VCaP (cell line): Measurements from ENCODE around the gene TET3.
A peak's percentile ranks its signal among the peaks of the same experiment; 100 is the strongest.

Source experiments
- H3K27ac ChIP-seq: fragments of 450-650 bp; 2 replicates; pipeline ENCODE4 v1.5.1; 2017
- TF ChIP-seq, protein P1 (sequence below): fragments of 450-650 bp; conservative IDR thresholded peaks from 2 replicates; pipeline ENCODE4 v1.5.1; 2017; ENCODE audit warnings: mild to moderate bottlenecking, moderate library complexity

TET3 gene

DNA sequence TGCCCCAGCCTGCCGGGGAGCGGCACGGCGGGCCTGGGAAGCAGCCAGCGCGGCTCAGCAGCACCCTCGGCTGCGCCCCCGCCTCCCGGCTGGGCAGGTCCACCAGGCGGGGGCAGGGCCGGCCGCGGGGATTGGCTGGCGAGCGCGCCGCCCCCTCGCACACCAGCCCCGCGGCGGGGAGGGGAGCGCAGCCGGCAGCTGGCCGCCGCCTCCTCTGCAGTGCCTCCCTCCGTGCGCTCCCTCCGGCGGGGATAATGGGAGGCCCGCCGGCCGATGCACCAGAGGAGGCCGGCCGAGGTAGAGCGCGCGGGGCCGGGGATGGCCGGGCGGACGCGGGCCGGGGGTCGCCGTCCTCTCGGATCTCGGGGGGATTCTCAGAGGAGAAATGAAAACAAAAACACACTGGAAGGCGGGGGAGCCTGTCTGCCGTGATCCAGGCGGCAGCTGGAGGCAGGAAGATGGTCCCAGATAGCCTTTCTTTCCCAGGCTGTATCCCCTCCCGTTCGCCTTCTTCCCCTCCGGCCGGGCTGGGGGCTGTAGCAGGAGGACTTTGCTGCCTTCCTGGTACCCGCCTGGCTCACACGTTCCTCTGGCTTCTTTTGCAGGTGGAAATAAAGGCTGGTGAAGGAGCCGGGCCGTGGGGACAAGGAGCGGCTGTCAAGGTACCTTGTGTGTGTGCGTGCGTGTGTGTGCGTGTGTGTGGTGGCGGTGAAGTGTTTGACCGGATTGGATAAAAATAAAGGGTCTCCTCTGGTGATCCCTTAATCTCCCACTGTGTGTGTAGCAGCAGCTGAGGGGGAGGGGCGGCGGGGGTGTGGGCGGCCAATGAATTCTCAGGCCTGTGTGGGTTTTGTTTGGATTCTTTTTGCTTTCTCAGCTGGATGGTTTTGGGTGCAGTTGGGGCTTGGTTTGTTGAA, 18.1 kb downstream of the TET3 start:
- peak overlapping the region; percentile 54 for H3K27ac ChIP-seq

DNA sequence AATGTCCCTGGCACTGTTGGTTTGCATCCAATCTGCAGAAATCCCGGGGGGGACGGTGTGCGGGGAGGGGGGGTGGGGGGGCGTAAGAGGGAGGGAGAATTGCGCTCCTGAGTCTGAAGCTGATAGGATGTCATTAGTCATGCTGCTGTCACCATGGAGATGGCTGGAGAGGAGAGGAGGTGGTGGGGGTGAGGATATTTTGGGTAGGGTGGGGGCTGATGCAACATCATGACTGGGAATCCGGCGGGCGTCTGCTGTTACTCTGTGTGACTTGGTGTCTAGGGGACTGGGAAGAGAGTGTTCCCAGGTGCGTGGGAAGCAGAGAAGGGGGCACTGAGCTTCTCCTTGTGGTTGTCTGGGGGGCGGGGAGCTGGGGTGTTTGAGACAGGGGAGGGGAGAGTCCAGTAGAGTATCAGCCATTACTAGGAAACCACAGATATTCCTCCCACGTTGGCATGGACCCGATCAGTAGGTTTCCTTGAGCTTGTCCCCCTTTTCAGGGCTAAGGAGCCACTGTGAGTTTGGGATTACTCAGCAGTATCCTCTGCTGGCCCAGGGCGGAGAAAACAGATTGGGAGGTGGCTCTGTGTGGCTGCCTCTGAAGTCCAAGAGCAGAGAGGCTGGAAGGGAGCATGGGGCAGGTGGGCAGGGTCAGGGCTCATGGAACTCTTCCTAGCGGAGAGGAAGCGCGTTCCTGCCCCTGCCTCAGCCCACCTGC, 18.9 kb downstream of the TET3 start:
- H3K27ac ChIP-seq, result peak overlapping the region; percentile 54; the same call in 1 of the 2 replicates

More for the DNA sequence above, 18.1 kb downstream of the TET3 start:
- TF ChIP-seq, protein P1, sequence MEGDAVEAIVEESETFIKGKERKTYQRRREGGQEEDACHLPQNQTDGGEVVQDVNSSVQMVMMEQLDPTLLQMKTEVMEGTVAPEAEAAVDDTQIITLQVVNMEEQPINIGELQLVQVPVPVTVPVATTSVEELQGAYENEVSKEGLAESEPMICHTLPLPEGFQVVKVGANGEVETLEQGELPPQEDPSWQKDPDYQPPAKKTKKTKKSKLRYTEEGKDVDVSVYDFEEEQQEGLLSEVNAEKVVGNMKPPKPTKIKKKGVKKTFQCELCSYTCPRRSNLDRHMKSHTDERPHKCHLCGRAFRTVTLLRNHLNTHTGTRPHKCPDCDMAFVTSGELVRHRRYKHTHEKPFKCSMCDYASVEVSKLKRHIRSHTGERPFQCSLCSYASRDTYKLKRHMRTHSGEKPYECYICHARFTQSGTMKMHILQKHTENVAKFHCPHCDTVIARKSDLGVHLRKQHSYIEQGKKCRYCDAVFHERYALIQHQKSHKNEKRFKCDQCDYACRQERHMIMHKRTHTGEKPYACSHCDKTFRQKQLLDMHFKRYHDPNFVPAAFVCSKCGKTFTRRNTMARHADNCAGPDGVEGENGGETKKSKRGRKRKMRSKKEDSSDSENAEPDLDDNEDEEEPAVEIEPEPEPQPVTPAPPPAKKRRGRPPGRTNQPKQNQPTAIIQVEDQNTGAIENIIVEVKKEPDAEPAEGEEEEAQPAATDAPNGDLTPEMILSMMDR, result 0 out of 2 replicates have a peak, but pooled peaks have one; percentile 19

DNA sequence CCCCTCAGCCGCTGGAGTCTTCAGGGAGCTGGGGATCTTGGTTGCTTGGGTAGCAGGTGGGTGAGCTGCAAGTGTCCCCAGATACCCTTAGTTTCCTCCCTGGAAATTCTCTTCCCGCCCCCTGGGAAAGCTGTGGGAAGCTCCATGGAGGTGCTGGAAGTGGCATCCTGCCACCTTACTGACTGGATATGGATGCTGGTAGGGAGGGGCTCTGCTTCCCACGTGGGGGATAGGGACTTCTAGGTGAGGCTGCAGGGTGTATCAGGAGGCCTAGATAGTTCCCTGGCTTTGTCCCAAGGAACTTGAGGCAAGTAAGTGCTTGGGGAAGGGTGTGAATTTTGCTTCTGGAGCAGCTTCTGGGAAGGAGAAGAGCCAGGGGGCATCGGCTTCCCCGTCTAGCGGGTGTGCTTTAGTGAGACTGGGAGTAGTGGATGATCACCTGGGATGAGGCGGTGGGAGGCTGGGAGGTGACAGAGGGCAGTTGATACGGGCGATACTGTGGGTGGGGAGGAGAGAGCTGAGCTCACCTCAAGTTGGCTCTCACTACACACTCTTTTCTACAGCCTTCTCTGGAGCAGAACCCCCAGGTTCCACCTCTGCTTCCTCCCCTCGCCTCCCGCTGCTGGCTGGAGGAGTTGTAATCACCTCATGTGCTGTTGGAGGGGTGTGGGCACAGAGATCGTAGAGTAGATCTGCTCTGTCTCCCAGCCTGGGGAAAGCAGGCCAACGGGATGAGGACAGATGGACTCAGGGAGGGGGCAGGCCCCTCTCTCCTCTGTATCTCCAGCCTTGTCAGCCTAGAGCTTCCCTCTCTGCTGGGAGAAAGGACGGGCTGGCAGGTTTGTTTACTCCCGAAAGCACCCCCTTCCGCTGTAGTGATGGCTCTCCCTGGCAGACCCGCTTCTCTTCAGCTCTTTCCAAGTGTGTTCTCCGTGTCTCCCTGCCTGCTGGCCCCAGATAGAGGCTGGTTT, 19.8 kb downstream of the TET3 start:
- TF ChIP-seq, protein P1, result no peak
- peak overlapping the region; percentile 9; the same call in 1 of the 2 replicates for H3K27ac ChIP-seq

More for the DNA sequence above, 18.9 kb downstream of the TET3 start:
- TF ChIP-seq, protein P1, result no peak

DNA sequence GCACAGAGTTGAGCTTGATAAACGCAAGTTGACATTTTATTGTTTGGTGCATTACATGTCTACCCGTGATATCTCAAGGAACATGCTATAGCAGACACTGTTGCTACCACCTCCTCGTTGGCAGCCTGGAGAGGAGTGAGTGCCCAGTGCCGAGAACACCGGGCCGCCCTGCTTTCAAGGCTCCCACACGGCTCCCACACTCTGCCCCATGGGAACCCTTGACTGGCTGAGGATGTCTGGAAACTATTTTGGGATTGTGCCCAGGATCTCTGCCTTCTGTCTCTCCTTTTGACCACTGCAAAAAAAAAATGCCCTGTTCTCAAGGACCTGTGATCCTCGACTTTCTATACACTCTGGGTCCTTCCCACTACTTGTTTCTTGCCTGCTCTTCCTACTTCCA, 21.1 kb downstream of the TET3 start:
- TF ChIP-seq, protein P1, result no peak
- H3K27ac ChIP-seq, result no peak overlapping the region

DNA sequence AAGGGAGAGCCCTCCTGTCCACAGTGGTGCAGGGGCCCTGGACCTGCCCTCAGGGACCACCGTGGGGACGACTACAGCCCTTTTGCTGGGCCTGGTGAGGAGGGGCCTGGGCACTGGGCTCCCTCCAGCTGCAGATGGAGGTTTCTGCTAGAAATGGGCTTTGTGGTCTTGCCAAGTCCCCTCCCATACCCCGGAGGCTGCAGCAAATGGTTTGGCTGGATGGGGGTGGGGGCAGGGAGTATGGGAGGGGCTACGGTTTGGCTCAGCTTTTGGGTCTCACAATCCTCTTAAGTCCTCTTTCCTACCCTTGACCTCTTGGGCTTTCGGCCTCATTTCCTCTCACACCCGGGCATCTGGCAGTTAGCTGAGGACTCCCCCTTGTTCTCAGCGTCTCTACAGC, 21.7 kb downstream of the TET3 start:
- TF ChIP-seq, protein P1, result no peak
- H3K27ac ChIP-seq, result 0 out of 2 replicates have a peak overlapping the region, but pooled peaks have one; percentile 89

DNA sequence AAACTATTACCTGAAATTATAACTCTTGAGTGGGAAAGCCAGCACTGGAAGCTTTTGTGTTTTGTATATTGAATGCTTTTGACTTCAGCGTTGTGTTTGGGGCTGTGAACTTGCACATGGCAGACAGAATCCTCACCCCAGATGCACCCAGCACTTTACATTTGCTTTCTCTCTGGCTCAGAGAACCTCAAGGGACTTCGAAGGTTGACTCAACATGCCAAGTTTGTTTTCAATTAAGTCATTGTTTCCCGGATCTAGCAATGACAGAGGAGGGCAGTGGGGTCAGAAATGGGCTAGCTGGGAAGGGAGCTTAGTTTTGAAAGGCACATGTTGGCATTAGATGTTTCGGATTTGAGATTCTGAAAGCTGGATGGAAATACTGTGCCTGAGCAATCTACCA, 22.4 kb downstream of the TET3 start:
- 0 out of 2 replicates have a peak overlapping the region, but pooled peaks have one; percentile 89 for H3K27ac ChIP-seq
- TF ChIP-seq, protein P1, result no peak
